GM21360 (cell line): ENCODE measurements around the gene SMIM24.
"Not testable (repeated sequence)": the region's sequence is repeated elsewhere in the genome, so short reads cannot be mapped to it uniquely, and the experiment has no call there.

Experiments
- ATAC-seq: cut with Tn5 transposase; IDR thresholded peaks from one replicate; pipeline ENCODE4 v1.9.1; 2021; ENCODE audit warnings: mild to moderate bottlenecking, moderate library complexity; ENCODE audit not compliant: unreplicated experiment

The SMIM24 gene

DNA sequence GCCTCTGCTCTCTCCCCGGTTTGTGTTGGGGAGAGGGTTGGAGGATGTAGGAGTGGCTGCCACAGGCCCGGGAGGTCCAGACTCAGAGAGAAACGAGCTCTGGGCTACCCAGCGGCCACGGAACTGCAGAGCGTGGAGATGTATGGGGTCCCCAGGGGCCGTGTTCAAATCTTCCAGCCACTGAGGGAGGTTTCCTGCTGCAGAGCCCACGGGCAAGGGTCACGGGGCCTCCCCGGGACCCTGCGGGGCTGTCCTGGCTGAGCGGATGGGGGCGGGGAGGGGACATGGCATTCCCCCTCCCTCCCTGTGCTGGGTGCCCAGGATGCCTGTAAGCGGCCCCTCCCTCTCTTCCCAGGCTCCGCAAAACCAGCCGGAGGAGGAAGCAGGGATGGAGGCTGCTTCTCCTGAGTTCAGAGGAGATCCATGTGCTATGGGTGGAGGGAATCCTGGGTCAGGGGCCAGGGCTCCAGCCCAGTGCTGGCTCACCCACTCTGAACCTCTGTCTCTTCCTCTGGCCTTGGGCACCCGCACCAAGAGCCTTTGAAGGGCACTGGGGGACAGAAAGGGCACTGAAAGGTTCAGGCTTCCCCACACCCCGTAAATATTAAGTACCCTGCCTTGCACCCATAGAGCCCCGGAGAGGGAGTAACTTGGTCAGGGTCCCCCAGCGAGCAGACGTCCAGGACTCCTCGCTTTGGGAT, 22.6 kb downstream of the SMIM24 start:
- ATAC-seq, result no peak

DNA sequence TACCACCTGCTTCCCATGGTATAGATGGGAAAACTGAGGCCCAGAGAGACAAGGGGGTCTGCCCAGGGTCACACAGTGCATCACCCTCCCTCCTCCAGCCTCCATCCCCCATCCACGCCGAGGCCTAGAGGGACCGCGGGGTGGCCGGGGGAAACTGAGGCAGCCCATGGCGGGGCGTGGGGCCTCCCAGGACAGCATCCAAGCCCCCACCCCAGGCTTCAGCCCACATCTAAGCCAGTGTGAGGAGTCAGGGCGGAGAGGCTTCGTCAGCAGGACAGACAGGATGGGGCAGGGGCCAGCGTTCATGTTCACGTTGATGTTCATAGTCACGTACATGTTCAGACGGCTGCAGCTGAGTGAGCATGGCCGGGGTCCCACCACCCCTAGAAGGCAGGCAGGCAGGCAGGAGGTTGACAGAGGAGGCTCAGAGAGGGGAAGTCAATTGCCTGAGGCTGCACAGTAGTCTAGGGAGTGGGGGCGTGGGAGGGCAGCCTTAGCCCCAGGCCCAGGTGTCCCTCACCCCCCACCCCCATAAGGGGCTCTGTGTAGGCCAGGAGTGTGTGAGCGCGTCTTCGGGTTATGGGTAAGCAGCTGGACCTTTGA, 23.3 kb downstream of the SMIM24 start:
- ATAC-seq, result no peak

DNA sequence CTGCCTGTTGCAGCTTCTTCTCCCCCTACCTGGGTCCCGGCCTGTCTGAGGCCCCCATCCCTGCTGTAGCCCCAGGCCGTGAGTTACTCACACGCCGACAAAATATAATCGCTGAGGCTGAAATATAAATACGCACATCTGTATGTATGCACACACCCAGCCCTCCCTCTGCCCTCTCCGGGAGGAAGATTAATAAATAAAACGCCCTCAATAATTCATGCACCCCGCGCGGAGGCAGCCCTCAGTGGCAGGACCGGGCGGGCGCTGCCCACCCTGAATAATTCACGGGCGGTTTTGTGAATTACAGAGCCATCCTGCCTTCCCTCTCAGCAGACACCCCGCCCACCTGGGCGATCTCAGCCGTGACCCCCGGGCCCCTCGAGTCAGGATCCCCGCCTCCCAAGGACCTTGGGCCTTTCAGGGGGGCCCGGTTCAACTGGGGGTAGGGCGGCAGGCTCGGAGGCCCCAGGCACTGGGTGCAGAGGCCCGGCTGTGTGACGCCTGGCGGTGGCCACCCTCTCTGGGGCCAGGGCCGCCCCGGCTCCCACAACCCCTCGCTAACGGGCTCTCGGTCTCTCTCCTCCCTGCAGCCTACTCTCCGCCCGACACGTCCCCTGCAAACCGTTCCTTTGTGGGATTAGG, 24.2 kb downstream of the SMIM24 start:
- no peak for ATAC-seq

DNA sequence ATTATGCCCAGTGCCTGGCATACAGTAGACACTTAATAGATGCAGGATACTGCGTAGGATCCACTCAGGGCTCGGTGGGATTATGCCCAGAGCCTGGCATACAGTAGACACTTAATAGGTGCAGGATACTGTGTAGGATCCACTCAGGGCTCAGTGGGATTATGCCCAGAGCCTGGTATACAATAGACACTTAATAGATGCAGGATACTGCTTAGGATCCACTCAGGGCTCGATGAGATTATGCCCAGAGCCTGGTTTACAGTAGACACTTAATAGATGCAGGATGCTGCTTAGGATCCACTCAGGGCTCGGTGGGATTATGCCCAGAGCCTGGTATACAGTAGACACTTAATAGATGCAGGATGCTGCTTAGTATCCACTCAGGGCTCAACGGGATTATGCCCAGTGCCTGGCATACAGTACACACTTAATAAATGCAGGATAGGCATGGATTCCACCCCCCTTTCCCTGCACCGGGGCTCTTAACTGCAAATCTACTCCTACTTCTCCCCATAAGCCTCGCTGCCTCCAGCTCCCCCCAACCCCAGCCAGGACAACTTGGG, 24.9 kb downstream of the SMIM24 start:
- no peak for ATAC-seq

DNA sequence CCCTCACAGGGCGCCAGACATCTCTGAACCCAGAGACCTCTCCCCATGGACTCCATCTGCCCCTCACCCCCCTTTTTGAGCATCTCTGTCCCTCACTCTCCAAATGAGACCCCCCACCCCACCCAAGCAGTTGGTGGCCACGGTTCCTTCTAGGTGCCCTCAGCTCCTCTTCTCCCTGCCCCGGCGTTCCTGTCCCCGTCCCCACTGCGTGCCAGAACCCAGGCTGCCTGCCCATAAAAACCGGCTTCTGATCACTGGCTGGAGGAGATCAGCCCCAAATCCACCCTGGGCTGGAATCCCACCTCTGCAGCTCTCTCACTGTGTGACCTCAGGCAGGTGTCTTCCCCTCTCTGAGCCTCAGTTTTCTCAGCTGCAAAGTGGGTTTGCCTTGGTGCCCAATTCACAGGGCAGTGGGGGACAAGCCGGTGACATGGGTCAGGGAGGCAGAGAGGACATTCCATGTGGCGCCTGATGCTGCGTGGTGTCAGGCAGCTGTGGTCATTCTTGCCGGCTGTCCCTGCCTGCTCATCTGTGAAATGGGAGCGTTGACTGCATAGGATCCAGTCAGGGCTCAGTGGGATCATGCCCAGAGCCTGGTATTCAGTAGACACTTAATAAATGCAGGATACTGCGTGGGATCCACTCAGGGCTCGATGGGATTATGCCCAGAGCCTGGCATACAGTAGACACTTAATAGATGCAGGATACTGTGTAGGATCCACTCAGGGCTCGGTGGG, 25.5 kb downstream of the SMIM24 start:
- ATAC-seq, result no peak

DNA sequence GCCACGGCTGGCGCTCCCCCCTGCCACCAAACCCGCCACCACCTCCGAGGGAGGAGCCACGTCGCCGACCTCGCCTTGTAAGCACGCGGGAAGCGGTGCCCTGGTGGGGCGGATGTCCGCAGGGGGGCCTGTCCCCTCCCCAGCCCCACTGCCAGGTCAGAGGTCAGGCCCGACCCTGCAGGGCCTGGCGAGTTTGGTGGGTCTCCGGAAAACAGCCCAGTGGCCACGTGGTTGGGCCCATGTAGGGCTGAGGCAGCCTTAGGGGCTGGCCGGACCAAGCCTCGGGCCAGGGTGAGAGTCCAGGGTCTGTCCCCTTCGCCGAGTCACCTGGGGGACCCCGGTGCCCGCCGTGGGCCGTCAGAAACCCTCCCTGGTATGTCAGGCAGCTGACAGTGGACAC, 26.5 kb downstream of the SMIM24 start:
- no peak for ATAC-seq

DNA sequence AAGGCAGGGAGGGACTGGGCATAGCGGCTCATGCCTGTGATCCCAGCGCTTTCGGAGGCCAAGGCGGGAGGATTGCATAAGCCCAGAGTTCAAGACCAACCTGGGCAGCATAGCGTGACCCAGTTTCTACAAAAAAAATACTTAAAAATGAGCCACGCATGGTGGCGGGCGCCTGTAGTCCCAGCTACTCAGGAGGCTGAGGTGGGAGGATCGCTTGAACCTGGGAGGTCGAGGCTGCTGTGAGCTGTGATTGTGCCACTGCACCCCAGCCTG, 27.4 kb downstream of the SMIM24 start:
- ATAC-seq, result not testable (repeated sequence)

- ATAC-seq, result no peak
These were observed 28.0 kb downstream of the SMIM24 start for GRCh38 chr19:3452171-3452941.

DNA sequence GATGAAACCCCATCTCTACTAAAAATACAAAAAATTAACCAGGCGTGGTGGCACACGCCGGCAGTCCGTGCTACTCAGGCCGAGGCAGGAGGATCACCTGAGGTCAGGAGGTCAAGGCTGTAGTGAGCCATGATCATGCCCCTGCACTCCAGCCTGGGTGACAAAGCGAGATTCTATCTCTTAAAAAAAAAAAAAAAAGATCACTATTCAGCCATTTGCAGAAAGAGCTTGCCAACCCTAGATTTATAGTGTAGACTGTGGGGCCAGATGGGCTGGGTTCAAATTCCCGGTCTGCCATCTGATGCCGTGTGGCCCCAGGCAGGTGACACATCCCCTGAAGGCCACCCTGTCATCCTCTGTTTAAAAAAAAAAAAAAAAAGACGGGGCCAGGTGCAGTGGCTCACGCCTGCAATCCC, 28.9 kb downstream of the SMIM24 start:
- ATAC-seq, result no peak

- ATAC-seq, result no peak
These were observed 29.4 kb downstream of the SMIM24 start for GRCh38 chr19:3450796-3451411.

DNA sequence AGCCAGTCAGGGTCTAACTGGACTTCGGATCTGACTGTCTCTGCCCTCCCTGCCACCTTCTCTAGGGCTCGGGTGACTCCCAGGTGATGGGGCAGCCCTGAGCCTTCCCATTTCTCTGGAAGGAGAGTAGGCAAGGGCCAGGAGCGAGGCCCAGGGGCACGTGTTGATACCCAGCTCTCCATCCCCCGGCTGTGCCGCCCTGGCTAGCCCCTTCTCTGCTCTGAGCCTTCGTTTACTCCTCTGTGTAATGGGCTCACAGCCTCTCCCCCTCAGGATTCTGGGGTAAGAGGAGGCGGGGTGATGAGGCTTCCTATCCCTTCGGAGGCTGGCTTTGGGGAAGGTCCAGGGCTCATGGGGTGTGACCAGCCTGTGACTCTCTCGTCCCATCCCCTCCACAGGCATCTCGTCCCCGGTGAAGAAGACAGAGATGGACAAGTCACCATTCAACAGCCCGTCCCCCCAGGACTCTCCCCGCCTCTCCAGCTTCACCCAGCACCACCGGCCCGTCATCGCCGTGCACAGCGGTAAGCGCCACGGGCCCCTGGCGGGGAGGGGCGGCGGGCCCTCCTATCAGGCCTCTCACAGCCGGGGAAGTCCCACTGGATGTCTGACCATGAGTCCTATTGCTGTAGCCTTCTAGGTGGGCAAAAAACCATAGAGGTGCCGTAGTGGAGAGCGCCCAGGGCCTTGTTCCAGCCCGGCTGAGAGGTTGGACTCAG, 31.6 kb downstream of the SMIM24 start:
- no peak for ATAC-seq

DNA sequence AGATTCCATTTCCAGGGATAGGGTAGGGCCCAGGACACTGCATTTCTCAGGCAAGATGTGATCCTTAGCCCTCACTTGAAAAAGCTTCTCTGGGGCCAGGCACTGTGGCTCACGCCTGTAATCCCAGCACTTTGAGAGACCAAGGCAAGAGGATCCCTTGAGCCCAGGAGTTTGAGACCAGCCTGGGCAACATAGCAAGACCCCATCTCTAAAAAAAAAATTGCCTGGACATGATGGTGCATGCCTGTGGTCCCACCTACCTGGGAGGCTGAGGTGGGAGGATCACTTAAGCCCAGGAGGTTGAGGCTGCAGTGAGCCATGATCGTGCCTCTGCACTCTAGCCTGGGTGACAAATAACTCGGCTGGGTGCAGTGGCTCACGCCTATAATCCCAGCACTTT, 33.7 kb downstream of the SMIM24 start:
- not testable (repeated sequence) for ATAC-seq

- no peak for ATAC-seq
These were observed 35.6 kb downstream of the SMIM24 start for GRCh38 chr19:3444695-3445234.

DNA sequence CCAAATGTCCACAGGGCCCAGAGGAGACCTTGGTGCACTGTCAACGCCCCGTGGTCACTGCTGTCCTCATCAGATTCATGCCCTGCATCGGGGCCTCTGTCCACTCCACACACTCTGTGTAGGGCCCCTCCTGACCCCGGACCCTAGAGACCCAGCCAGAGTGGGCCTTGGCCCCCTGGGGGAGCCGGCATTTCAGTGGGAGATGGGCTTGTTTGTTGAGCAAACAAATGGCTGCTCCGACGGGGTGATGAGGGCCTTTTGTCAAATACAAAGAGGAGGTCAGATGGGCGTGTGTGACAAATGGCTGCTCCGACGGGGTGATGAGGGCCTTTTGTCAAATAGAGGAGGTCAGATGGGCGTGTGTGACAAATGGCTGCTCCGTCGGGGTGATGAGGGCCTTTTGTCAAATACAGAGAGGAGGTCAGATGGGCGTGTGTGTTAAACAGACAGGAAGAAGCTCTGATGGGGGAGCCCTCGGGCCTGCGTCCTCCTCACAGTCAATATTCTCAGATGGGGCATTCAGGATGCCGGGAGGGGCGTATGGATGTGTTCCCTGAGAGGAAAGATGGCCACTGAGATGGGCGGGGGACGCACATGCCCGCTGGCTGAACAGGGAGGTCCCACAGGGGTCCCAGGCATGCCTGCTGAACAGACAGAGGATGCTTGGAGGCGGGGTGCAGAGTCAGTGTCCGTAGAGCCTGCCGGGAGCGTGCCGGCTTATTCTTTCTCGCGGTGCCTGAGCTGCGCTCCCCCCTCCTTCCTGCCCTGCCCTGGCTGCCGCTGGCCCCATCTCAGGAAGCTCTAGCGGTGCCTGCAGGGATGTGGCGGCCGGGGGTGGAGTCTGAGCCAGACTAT, 36.3 kb downstream of the SMIM24 start:
- no peak for ATAC-seq

DNA sequence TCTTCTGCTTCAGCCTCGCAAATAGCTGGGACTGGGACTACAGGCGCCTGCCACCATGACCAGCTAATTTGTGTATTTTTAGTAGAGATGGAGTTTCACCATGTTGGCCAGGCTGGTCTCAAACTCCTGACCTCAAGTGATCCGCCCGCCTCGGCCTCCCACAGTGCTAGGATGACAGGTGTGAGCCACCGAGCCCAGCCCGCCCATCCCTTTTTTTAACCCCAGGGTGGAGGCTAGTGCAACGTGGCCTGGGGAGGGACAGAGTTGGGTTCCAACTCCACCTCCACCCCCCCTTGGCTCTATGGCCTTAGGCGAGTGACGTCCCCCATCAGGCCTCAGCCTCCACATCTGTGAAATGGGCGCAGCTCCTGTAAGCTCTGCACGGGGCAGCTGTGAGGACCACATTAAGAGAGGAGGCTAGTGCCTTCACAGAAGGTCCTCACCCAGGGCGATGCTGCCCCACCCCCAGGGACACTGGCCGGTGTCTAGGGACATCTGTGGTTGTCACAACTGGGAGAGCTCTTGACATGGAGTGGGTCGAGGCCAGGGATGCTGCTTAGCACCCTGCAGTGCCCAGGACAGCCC, 37.7 kb downstream of the SMIM24 start:
- no peak for ATAC-seq

GRCh38 chr19:3441986-3442329, 38.4 kb downstream of the SMIM24 start:
- no peak for ATAC-seq

GRCh38 chr19:3441089-3441985, 39.0 kb downstream of the SMIM24 start:
- no peak for ATAC-seq
